Stimulated activated CD8-positive, alpha-beta memory T cell treated with anti-CD3 and anti-CD28 coated beads, Interleukin-7, amount 100 ng/mL, for 48 hours (primary cell): Measurements from ENCODE around the gene TMCC3.
"Not testable (repeated sequence)": the region's sequence is repeated elsewhere in the genome, so short reads cannot be mapped to it uniquely, and the experiment has no call there.

Source experiments
- DNase-seq, 2 donors: peaks; one replicate each; pipeline ENCODE4 v3.0.0-alpha.2; 2020; ENCODE audit warnings: low read depth in 1 of 2; ENCODE audit errors: extremely low read depth in 1 of 2

Gene TMCC3

GRCh38 chr12:94575645-94576403, 74.5 kb downstream of the TMCC3 start:
- no peak for DNase-seq

- DNase-seq, result no peak
These were observed 75.3 kb downstream of the TMCC3 start for GRCh38 chr12:94575024-94575423.

GRCh38 chr12:94571556-94571955, 78.8 kb downstream of the TMCC3 start:
- no peak for DNase-seq

GRCh38 chr12:94570161-94570560, 80.2 kb downstream of the TMCC3 start:
- no peak for DNase-seq

GRCh38 chr12:94567761-94568160, 82.6 kb downstream of the TMCC3 start:
- DNase-seq, result no peak

GRCh38 chr12:94566345-94566744, 84.0 kb downstream of the TMCC3 start:
- DNase-seq, result no peak

GRCh38 chr12:94565683-94566082, 84.7 kb downstream of the TMCC3 start:
- DNase-seq, result no peak

GRCh38 chr12:94563286-94563685, 87.1 kb downstream of the TMCC3 start:
- no peak for DNase-seq

- no peak for DNase-seq
These were observed 88.4 kb downstream of the TMCC3 start for GRCh38 chr12:94561943-94562411.

- DNase-seq, result peak in 1 of 2 donors; percentile 20
These were observed 89.7 kb downstream of the TMCC3 start for GRCh38 chr12:94560431-94561221.

GRCh38 chr12:94558612-94559011, 91.7 kb downstream of the TMCC3 start:
- DNase-seq, result no peak

- no peak for DNase-seq
These were observed 92.5 kb downstream of the TMCC3 start for GRCh38 chr12:94557746-94558295.

- no peak for DNase-seq
These were observed 94.7 kb downstream of the TMCC3 start for GRCh38 chr12:94555687-94556086.

GRCh38 chr12:94553875-94554274, 96.5 kb downstream of the TMCC3 start:
- DNase-seq, result no peak

- DNase-seq, result no peak
These were observed 97.2 kb downstream of the TMCC3 start for GRCh38 chr12:94553130-94553519.

- DNase-seq, result no peak
These were observed 98.5 kb downstream of the TMCC3 start for GRCh38 chr12:94551810-94552209.

GRCh38 chr12:94550964-94551363, 99.4 kb downstream of the TMCC3 start:
- no peak for DNase-seq

GRCh38 chr12:94548833-94549232, 101.5 kb downstream of the TMCC3 start:
- DNase-seq, result not testable (repeated sequence)

GRCh38 chr12:94545935-94546771, 104.2 kb downstream of the TMCC3 start:
- DNase-seq, result no peak

GRCh38 chr12:94544355-94544754, 106.0 kb downstream of the TMCC3 start:
- DNase-seq, result no peak

GRCh38 chr12:94538318-94538717, 112.0 kb downstream of the TMCC3 start:
- DNase-seq, result no peak
